KG1 (cell line): ENCODE measurements around the gene CA14.
"Not testable (repeated sequence)": the region's sequence is repeated elsewhere in the genome, so short reads cannot be mapped to it uniquely, and the experiment has no call there.

ENCODE experiments used
- DNase-seq: peaks from one replicate; lab custom pipeline; 2025; lab: John Stamatoyannopoulos, UW

CA14 gene

DNA sequence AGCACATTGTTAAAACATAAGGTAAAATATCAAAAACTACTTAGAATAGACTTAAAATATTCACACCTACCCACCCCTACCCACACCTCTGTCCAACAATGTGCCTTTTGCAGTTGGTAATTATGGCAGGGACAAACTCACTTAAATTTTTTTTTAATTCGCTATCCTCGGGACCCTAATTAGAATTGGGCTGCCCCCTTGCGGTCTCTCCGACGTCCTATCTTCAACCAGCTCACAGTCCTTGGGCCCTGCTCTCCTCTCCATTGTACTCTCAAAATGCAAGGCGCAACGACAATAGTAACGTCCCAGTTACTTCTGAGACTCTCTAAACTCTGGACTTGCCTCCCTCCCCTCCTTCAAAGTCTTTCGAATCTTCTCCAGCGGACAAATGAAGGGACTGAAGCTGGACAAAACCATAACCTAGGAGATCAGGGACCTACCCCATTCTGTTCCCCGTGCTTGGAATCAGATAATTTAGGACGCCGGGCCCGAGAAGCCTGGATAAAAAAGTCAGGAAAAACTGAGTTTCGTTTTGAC lies 23.7 kb downstream of the CA14 start:
- peak; percentile 49 for DNase-seq

DNA sequence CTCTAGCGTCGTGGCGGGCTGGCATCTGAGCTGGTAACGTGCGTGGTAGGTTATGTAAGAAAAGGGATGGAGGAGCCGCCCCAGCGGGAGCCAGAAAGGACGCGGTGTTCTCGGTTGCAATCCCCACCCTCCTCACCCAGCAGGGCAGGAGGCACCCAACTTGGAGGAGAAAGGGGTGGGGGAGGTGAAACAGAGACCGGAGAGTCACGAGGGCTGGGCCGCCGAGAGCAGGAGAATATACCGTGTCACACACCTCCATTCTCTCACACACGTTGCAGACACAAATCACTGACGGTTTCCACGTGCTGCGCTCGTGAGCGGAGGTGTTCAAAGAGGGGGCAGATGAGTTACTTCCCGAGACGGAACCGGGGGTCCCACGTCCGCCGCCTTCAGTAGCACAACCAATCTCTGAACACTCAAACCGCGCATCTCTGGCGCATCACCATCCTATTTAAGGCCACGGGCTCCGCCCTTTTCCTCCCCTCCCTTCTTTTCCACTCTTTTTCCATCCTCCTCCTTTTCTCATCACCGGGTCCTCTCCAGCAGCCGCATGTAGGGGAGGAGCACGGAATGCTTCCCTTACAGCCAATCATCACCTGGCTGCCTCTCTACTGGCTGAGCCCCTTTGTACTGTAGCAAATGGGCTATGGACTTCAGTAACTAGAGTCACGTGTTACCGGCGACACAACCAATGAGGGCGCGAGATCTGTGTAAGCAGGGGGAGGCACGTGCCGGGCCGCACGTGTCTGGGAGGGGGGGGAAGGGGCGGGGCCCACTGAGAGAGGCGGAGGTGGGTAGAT lies 24.4 kb downstream of the CA14 start, which contains the start of gene CIART:
Gene CIART (plus strand): TSS at position 797 of the 800 bp plus-strand sequence. CDS start 714 bp downstream, outside the sequence.
- DNase-seq, result no peak

DNA sequence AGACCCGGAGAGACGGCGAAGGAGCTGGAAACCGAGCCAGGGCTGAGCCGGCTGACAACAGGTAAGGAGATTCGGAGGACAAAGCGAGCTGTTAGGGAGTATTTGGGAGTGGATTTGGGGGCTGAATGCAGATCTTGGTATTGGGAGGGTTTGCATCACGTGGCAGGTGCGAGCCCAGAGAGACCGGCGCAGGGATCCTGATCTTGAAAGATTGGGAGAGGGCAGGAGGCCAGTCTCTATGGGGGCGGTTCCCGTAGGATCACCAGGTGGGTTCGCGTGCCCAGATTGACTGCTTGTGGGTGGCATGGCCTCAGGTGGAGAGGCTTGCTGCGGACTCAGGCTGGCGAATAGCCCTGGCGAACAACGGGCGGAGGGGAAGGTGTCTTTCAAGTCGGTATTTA lies 25.0 kb downstream of the CA14 start:
- no peak for DNase-seq

DNA sequence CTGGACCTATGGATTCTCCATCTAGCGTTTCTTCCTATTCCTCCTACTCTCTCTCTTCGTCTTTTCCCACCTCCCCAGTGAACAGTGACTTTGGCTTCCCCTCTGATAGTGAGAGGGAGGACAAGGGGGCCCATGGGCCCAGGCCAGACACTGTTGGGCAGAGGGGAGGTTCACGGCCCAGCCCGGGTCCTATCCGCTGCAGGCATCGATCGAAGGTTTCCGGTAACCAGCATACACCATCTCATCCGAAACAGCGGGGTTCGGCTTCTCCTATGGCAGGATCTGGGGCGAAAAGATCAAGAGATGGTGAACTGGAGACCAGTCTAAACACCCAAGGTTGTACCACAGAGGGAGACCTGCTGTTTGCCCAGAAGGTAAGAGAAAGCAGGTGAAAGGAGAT lies 25.7 kb downstream of the CA14 start:
- no peak for DNase-seq

DNA sequence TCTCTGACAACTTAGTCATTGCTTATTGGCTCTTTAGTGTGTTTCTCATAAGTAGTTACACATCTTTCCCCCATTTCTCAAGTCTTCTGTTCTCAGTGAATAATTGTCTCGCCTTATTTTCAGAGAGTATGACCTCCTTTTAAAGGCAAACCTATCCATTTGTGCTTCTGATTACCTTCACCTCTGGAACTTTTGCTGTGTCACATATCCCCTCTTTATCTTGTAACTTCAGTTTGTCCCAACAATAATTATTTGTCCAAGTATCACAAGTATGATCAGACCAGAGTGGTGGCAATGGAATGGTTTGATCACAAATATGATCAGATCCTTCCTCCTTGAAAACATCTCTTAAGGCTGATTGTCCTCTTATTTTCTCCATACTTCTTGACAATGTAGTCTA lies 30.8 kb downstream of the CA14 start:
- DNase-seq, result no peak

DNA sequence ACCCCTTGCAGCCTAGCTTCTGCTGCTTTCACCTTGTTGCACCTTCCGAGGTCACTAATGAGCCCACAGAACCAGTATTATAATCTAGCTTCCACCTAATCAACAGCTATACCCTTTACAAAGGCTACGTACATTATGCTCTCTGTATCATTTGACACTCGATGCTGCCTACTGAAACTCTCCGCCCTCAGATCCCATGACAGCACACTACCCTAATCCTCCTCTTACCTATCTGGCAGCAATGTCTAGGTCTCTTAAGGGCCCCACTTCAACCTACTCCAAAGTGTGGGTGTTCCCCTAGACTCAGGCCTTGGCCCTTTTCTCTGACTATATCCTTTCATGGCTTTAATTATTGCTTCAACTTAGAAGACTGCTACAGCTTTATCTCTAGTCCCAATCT lies 31.2 kb downstream of the CA14 start:
- DNase-seq, result no peak

DNA sequence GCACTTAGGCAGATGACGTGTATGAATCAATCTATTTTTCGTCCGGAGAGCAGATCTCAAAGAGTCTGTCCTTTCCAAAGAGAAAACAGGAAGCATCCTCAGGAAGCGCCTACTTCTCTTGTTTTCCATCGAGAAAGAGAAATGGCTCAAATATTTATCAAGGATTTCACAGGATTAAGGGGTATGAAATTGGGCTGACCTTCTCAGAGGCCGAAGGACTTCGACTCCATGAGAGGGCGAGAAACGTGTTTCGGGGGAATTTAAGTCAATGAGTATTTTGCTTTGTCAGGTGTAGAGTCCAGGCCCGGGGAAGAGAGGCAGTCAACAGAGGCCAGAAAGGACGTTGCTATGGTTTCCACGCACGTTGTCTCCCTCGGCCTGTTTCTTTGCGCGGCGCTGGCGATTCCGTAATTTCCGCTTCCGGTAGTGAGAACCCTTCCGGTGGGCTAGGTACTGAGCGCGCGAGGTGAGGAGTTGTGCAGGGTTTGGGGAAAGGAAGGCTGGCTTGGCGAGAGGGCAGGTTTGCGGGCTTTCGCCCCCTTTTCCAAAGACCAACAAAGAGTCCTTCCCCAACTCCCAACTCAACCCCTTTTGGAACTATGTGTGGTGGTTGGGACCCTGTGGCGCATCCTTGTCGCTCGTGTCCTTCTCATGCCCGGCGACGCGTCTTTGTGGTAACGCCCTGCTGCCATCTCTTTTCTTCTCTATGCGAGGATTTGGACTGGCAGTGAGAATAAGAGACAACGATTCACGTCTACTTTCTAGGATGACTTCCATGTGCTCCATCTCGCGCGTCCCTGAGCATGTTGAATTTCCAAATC lies 36.1 kb downstream of the CA14 start, which contains the start of gene MRPS21:
Gene MRPS21 (plus strand): TSS at position 429 of the 821 bp plus-strand sequence. CDS start 506 bp downstream, outside the sequence.
- peak; percentile 96 for DNase-seq

DNA sequence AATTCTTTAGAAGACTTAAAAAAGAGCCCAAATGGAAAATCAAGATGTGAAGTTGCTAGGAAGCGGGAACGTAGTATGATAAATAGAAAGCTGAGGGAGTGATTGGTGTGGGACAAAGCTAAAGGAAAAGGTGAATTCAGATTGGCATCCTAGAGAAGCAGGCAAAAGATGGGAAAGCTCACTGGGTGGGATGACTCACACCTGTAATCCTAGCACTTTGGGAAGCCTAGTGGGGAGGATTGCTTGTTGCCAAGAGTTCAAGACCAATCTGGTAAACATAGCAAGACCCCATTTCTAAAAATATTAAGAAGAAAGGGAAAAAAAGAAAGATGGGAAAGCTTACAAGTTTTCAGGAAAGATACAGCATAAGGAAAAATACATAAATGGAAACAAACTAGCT lies 37.9 kb downstream of the CA14 start:
- DNase-seq, result no peak

DNA sequence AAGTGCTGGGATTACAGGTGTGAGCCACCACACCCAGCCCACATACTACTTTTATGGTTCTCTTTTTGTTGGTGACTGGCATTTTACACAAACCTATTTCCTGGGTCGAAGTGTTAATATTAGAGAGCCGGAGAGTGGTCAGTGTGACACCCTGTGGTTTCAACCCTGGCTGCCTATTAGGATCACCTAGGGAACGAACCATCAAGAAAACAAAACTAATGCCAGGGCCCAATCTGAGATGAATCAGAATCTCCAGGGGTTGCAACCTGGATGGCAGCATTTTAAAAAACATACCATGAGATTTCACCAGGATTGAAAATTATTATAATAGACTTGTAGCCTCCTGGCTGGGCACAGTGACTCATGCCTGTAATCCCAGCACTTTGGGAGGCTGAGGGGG lies 42.1 kb downstream of the CA14 start:
- no peak for DNase-seq

DNA sequence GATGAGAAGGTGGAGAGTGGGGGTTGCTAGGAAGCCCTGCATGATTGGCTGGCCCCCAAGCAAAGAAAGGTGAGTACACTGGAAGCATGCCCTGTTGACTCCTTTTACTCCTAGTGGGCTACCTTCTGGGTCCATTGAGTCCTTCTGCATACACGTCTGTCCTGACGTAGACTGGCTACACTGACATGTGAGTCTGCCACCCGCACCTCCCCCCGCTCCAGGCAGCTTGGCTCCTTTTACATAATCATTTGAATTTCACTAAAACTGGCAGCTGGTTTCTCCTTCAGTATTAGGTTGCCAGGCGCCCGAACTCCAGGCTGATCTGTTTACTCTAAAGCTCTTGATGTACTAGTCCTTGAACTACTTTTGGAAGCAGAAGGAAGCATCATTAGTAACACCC lies 44.8 kb downstream of the CA14 start:
- DNase-seq, result no peak

DNA sequence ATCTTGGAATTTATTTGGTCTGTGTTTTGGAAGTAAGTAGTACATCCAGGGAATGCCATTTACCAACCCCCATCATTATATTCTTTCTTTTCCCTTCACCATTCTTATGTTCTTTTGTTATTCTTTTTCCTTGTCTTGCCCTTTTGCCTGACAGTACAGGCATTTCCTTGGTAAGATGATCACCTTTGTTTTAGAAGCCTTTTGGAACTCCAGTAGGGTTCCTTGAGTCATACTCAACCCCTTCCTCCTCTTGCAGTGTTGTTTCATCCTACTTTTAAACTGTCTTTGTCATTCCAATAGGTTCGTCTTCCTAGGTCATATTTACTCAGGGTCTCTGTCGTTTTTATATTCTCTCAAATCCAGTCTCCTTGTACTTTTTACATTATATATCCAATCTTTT lies 45.3 kb downstream of the CA14 start:
- DNase-seq, result no peak

DNA sequence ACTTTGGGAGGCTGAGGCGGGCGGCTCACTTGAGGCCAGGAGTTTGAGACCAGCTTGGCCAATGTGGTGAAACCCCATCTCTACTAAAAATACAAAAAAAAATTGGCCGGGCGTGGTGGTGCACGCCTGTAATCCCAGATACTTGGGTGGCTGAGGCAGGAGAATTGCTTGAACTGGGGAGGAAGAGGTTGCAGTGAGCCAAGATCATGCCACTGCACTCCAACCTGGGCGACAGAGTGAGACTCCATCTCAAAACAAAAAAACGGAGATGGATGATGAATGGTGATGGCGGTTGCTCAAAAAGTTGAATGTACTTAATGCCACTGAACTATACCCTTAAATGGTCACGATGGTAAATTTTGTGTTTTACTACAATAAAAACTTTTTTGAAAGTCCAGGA lies 51.0 kb downstream of the CA14 start:
- not testable (repeated sequence) for DNase-seq

DNA sequence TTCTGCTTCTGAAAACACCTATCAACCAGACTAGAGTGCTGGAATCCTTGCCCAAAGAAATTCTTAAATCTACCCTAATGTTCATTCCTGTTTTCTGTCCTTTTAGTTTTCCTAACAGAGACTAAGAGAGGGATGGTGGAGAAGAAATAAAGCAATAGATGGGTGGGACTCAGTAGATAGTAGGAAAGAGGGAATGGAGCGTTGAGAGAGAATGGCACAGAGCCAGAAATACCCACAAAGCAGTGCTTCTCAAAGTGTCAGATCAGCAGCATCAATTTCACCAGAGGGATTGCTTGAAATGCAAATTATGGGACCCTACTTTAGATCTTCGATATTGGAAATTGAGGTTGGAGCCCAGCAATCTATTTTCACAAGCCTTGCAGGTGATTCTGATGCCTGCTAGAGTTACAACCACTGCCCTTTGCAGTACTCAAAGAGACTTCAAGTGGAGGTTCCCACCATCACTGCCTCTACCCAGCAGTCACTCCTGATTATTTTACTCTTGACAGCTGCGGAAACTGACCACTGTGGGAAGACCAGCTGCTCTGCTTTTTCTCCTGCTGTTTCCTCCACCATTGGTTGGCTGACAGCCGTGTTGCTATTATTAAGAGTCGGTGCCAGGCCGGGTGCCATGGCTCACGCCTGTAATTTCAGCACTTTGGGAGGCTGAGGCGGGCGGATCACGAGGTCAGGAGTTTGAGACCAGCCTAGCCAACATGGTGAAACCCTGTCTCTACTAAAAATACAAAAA lies 52.4 kb downstream of the CA14 start:
- no peak for DNase-seq

DNA sequence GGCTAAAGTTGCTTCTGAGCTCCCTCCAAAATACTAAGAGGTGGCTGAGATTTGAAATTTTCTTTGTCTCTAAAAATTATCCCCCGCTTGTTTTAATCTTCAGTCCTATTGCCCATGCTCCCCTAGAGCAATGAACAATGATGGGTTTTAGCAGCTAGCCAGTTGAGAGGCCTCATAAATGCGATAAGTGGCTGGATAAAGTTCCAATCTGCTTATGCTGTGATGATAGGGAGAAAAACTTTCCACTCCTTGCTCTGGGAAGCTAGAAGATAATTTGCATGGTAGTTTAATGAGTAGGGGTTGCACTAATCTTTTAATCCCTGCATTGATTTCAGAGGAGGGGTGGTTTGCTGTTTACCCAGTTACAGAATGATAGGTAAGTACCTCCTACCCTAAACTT lies 54.2 kb downstream of the CA14 start:
- no peak for DNase-seq
